HG02852 (cell line): Measurements from ENCODE around the gene BBOF1.
"Not testable (repeated sequence)": the region's sequence is repeated elsewhere in the genome, so short reads cannot be mapped to it uniquely, and the experiment has no call there.

Source experiments
- ATAC-seq: cut with Tn5 transposase; IDR thresholded peaks from one replicate; pipeline ENCODE4 v1.9.1; 2021; ENCODE audit warnings: mild to moderate bottlenecking, moderate library complexity; ENCODE audit not compliant: unreplicated experiment

BBOF1 gene, protein sequence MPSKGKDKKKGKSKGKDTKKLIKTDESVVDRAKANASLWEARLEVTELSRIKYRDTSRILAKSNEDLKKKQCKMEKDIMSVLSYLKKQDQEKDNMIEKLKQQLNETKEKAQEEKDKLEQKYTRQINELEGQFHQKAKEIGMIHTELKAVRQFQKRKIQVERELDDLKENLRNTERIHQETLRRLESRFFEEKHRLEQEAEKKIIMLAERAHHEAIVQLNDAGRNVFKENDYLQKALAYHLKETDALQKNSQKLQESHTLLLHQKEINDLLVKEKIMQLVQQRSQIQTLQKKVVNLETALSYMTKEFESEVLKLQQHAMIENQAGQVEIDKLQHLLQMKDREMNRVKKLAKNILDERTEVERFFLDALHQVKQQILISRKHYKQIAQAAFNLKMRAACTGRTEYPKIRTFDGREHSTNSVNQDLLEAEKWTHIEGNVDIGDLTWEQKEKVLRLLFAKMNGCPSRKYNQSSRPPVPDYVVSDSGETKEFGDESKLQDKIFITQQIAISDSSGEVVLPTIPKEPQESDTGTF

DNA sequence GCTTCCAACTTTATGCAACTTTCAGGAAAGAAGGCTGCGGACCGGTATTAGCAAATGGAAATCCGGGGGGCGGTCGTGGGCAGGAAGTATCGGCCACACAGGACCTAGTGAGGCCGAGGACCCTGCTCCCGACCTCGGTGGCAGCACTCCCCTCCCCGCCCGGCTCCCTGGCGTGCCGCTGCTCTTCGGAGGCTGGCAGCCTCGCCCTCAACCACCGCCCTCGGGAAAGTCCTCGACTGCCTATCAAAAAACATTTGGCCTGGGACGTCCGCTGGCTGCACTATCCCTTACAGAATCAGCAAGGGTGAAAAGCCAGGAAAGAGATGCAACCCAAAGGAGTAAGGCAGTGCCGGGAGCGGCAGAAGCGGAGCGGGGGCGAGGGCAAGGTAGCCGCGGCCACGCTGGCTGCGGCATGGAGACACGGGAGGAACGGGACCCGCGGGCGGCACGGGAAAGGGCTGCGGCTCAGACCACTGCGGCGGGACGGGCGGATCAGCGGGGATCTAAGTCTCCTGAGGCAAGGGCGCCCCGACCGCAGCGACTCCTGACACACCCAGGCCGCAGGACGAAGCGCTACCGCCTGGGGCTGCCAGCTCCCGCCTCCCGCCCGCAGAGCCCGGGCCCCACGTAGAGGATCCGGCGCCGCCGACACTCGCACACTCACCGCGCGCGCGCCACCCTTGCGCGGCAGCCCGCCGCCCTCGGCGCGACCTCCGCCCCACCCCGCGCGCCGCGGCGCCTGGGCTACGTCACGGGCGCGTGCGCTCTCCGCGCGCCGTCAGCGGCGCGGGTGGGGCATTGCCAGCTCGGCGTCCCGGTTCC lies at the start of gene BBOF1, which contains the start of gene ENTPD5:
TSS of gene BBOF1 (plus strand) at position 764 of the 822 bp plus-strand sequence. CDS start 130 bp downstream, outside the sequence.
TSS of gene ENTPD5 (minus strand) at position 703 of the 822 bp plus-strand sequence. CDS start 31,186 bp downstream, outside the sequence.
- ATAC-seq, result peak; percentile 86

DNA sequence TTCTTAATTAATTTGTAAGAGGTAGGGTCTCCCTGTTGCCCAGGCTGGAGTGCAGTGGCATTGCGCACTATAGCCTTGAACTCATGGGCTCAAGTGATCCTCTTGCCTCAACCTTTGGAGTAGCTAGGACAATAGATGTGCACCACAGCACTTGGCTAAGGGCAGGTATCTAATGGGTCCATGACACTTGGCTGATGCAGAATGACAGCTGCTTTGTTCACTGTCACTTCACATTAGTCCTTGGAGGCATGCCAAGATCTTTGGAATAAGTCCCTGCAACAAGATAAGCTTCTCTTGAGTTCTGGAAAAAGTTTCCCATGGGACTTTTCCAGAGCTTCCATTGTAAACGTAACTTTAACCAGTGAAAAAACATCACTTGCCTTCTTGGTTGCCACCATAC lies 45.7 kb upstream of the BBOF1 start:
- ATAC-seq, result no peak

DNA sequence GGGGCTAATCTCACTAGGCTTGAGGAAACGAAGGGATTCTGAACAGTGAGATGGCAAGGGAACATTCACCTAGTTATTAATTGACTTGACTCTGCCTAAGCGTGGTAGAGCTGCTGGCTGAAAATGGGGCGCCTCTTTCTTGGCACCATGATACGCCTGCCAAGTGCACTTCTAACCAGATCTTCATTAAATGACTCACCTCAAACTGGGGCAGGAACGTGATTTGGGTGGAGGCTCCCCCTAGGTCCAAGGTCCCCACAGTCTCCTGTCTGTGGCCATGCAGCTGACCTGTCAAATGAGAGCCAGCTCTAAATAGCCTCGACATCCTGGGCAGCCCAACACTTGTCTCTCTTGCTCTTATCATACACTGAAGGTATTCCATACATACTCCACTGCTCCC lies 43.0 kb upstream of the BBOF1 start:
- no peak for ATAC-seq

DNA sequence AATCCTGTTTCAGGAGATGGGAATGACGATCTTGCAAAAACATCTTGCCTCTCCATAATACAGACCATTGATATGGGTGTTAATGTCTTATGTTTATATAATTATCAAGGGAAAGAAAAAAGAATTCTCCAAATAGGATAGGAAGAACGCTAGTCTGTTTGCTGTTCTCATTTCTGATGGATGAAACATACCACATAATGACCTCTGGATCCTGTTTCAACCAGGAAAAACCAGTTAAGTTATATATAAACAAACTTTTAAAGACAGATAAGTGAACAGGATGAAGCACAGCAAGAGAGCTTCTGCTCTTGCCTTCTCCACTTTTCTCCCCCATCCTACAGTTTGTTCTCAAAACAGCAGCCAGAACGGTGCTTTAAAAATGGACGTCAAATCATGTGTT lies 41.3 kb upstream of the BBOF1 start:
- ATAC-seq, result no peak

DNA sequence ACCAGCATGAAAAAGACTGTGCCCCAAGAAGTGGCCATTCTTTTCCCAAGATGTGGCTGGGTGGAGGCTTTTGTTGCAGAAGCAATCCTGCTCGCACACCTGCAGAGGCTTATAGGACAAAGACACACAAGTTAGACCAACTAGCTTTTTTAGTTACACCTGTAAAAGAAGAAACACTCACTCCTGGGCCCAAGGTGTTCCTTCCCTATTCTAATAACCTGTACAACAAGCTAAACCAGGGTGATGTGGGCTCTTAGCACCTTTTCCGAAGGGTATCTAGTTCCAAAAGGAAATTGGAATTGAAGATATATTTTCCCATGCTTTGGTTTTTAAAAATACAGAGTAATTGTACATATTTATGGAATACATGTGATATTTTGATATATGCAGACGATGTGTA lies 31.1 kb upstream of the BBOF1 start:
- no peak for ATAC-seq

DNA sequence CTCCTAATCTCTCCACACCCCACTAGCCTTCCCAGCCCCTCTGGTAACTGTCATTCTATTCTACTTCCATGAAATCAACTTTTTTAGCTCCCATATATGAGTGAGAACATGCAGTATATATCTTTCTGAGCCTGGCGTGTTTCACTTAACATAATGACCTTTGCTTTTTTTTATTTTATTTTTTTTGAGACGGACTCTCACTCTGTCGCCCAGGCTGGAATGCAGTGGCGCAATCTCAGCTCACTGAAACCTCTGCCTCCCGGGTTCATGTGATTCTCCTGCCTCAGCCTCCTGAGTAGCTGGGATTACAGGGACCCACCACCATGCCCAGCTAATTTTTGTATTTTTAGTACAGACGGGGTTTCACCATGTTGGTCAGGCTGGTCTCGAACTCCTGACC lies 30.5 kb upstream of the BBOF1 start:
- not testable (repeated sequence) for ATAC-seq

DNA sequence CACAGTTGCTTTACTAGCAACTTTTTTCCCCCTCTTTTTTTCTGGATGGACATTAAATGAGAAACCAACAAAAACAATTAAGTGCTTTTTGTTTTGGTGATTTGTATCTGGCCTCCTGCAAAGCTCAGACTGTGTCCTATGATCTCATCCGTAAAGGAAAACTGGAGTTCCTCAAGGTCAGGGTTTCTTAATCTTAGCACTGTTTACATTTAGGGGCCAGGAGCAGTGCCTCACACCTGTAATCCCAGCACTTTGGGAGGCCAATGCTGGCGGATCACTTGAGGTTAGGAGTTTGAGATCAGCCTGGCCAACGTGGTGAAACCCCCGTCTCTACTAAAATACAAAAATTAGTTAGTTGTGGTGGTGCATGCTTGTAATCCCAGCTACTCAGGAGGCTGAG lies 28.1 kb upstream of the BBOF1 start:
- ATAC-seq, result no peak

DNA sequence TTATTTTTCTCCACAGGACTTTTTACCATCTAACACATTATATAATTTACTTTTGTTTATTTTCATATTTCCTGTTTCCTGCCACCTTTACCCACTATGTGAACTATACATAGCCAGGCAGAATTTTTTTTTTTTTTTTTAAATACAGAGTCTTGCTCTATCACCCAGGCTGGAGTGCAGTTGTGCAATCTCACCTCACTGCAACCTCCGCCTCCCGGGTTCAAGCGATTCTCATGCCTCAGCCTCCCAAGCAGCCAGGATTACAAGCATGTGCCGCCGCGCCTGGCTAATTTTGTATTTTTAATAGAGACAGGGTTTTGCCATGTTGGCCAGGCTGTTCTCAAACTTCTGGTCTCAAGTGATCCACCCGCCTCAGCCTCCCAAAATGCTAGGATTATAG lies 24.2 kb upstream of the BBOF1 start:
- not testable (repeated sequence) for ATAC-seq

DNA sequence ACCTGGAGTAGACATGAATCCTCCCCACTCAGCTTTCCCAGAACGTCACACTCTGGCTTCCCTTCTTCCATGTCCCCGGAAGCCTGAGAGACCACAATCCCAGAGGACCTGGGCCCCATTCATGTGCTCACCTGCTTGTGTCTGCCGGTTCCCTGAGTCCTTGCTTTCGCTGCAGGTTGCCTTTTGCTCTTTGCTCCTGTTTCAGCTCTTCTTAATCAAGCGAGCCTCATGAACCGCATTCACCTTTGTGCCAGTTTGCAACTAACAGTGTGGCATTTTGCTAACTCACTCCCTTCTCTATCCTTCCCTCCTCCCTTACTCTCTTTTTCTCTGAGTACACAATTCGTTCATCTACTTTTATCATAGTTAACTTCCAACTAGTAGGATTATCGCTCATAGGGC lies 23.2 kb upstream of the BBOF1 start:
- ATAC-seq, result no peak

DNA sequence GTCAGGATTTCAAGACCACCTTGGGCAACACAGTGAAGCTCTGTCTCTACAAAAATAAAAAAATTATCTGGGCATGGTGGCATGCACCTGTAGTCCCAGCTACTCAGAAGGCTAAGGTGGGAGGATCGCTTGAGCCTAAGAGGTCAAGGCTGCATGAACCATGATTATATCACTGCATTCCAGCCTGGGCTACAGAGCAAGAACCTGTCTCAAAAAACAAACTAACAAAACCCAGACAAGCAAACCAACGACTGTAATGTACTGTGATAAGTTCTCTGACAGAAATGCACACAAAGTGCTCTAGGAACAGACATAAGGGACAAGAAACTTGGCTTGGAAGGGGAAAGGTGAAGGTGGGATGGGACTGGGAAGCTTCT lies 22.4 kb upstream of the BBOF1 start:
- no peak for ATAC-seq

DNA sequence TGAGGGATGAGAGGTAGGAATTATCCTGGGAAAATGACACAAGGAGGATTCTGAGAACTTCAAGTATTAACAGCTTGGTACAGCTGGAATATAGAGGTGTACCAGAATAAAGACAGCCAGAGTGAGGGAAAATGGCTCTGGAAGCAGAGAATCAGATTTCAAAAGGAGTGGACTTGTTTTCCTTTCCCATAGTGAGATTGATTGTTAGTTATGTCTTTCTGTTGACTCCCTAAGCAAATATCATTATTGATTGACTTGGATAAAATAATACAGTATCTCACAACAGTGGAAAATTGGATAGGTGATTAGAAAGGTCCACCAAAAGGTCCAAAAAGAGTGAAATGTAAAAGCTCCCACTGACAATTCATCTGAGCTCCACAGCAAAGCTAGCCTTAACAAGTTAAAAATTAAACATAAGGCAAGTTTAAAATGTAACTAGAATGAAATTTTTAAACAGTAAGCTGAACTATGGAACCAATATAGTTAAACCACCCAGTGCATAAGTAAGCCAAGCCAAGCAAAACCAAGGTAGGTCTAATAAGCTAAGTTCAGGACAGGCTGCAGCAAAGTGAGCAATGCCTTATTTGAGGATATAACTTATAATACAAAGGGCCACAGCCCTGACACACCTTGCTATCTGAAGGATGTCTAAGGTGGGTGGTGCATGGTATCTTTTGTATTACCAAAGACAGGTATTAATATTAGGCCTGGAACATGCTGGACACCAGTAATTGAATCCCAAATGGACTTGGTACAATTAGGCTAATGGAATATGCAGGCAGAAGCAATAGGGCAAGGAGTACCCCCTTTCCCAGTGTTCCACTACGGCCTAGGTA lies 21.8 kb upstream of the BBOF1 start:
- no peak for ATAC-seq

DNA sequence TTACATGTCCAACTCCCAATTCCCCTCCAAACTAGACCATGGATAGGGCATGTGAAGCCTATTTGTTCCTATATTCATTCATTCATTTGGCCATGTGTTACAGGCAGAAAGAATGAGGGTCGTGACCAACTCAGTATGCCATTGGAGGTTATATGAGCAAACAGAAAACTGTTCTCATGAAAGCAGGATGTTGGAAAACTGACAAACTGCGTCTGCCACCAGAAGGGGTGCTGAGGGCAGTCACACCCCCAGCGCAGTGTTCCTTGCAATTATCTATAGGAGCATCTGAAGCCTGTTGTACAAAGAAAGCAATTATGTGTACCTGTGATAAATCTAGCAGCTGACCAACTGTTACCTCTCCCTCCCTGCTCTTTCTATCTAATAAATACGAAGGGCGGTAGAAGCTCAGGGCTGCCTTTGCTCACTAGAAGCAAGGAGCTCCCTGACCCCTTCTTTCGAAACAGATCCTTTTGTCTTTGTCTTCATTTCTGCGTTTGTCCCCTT lies 21.2 kb upstream of the BBOF1 start:
- ATAC-seq, result no peak

DNA sequence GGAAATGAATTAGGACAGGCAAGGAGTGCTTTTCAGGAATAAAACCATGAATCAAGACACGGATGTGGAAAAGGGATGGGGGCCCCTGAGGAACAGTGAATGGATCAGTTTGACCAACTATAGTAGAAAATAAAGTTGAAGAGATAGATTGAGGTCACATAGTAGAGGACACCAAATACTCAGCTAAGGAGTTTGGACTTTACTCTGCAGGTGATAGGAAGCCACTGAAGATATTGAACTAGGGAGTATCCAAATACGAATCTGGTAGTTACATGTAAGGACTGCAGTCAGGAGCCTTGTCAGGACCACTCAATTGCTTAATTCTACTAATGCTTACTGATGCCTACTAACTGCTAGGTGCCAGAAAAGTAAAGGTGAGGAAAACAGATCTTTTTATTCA lies 20.4 kb upstream of the BBOF1 start:
- ATAC-seq, result no peak

DNA sequence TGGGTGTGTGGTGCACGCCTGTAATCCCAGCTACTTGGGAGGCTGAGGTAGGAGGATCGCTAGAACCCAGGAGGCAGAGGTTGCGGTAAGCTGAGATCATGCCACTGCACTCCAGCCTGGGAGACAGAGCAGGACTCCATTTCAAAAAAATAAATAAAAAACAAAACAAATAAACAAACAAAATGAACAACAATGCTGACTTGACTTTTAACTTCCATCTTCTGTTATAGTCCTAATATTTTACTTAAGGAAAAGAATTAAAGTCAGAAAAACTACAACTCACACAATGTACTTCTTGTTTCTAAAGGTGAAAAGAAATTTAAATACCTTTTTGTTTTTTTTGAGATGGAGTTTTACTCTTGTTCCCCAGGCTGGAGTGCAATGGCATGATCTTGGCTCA lies 13.5 kb upstream of the BBOF1 start:
- ATAC-seq, result not testable (repeated sequence)

DNA sequence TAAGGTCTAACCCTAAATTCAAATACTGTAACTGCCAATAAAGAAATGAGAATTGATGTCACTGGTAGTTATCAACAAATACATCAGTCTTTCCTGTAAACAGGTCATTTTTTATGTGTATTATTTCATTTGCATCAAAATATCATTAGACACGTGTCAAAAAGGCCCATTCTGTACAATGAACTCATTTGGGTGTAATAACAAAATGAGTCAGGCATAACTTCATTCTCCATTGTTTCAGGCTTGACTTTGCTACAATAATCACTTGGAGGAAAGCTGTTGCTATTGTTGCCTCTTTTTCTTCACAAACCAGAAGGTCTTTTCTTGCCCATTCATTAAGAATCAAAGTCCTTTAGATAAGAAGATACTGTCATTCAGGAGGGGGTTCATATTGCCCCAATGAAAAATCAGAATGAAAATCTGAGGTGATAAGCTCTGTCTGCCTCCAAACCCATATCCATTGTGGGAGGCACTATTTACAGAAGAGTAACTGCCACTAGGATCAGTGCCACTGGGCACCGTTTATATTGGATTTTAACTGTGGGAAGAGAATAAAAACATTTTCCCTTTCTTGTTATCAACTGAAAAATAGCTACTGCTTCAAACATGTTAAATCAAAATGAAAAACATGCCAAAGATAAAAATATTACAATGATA lies 10.2 kb upstream of the BBOF1 start:
- no peak for ATAC-seq

DNA sequence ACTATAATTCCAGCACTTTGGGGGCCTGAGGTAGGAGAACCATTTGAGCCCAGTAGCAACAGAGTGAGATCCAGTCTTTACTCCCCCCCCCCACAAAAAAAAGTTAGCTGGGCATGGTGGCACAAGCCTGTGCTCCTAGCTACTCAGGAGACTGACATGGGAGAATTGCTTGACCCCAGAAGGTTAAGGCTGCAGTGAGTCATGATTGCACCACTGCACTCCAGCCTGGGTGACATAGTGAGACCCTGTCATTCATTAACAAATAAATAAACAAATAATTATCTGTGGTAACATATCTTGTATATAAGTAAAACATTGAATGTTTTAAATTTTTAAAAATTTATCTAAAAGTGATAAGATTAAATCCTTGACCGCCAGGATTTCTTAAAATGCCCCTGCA lies 4.8 kb upstream of the BBOF1 start:
- ATAC-seq, result no peak

DNA sequence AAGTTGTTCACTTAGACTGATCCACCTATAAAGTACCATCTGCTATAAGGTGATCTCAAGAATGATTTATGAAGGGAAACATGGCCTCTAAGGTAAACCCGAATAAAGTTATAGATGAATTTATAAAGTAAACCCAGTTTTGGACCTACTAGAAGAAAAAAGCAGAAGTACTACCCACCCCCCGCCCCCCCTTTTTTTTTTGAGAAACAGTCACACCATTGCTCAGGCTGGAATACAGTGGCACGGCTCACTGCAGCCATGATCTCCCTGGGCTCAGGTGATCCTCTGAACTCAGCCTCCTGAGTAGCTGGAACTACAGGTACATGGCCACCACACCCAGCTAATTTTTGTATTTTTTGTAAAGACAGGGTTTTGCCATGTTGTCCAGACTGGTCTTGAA lies 4.0 kb upstream of the BBOF1 start:
- no peak for ATAC-seq

DNA sequence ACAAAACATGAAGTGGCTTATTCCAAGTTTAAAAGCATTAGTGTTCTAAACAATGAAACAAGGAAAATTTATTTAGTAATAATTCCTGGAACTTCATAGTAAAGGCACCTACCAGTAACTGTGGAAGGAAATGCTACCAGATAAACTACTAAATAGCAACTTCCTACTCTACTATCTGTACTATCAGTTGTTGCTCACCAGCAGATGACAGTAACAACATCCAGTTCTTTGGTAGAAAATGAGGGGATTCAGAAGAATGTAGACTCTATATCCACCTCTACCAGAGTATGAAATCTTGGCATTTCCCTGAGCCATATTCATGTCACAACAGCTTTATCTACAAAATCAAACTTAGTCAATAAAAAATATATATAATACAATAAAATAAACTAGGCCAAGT lies 3.2 kb upstream of the BBOF1 start:
- no peak for ATAC-seq

DNA sequence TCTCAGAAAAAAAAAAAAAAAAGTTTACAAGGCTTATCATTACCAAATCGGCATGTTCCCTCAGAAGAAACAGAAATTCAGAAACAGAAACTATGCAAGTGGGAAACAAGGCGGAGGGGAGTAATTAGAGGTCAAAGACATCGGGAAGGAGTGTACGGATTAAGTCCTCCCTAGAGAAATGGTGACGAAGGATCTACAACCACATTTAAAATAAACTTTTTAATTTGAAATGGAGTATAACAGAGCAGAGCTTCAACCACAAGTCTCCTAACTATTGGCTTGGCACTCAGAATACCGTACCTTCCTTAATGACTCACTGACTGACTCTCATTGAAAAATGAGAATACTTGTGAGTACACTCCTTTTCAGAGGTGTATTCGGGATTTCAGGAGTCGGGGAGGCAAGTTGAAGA lies 969 bp upstream of the BBOF1 start:
- ATAC-seq, result peak; percentile 11
